Osteoblast (primary cell): ENCODE data around the gene ACACB. TPM values are rescaled to one million over a fixed set of nuclear protein-coding genes. Genes with fewer than 3 reads are reported as not detected.

Experiments used
- DNase-seq: peaks from one replicate; pipeline ENCODE4 v3.0.0; 2011; ENCODE audit warnings: low spot score, mixed read lengths; ENCODE audit not compliant: insufficient read length; ENCODE audit errors: missing footprints
- H2AFZ ChIP-seq: 2 replicates; pipeline ENCODE4 v1.6.0; 2011; ENCODE audit warnings: mild to moderate bottlenecking, low read length
- H3K27ac ChIP-seq: 2 replicates; pipeline ENCODE4 v1.5.1; 2011; ENCODE audit warnings: mild to moderate bottlenecking, low read depth, low read length, moderate library complexity
- H3K27me3 ChIP-seq: 2 replicates; pipeline ENCODE4 v1.6.0; 2012; ENCODE audit warnings: mild to moderate bottlenecking, control low read depth, inconsistent platforms, low read length, moderate library complexity; ENCODE audit not compliant: insufficient read depth
- H3K36me3 ChIP-seq: 2 replicates; pipeline ENCODE4 v1.5.1; 2011; ENCODE audit warnings: mild to moderate bottlenecking, low read length, control low read depth, moderate library complexity; ENCODE audit not compliant: insufficient read depth
- H3K4me1 ChIP-seq: 2 replicates; pipeline ENCODE4 v1.5.1; 2011; ENCODE audit warnings: mild to moderate bottlenecking, low read length, control low read depth, moderate library complexity; ENCODE audit not compliant: insufficient read depth
- H3K4me2 ChIP-seq: 2 replicates; pipeline ENCODE4 v1.6.0; 2011; ENCODE audit warnings: mild to moderate bottlenecking, low read length; ENCODE audit not compliant: insufficient read depth
- H3K4me3 ChIP-seq: fragments of 200-600 bp; sonication (generic); 3 replicates; pipeline ENCODE4 v1.5.1; 2012; ENCODE audit warnings: mild to moderate bottlenecking, low read length, inconsistent platforms; ENCODE audit not compliant: insufficient read depth
- H3K79me2 ChIP-seq: 2 replicates; pipeline ENCODE4 v1.6.0; 2012; ENCODE audit warnings: mild to moderate bottlenecking, low read length, control low read depth, inconsistent platforms; ENCODE audit not compliant: insufficient read depth
- H3K9me3 ChIP-seq: 2 replicates; pipeline ENCODE4 v1.5.1; 2011; ENCODE audit warnings: low read depth, low read length, control low read depth
- H4K20me1 ChIP-seq: 2 replicates; pipeline ENCODE4 v1.6.0; 2012; ENCODE audit warnings: mild to moderate bottlenecking, low read length, control low read depth; ENCODE audit not compliant: insufficient read depth
- CTCF ChIP-seq: IDR thresholded peaks from 2 replicates; pipeline ENCODE4 v1.5.1; 2011; ENCODE audit warnings: mild to moderate bottlenecking, low read depth, low read length, moderate library complexity; ENCODE audit errors: extremely low read depth
- total RNA-seq: library from RNA; depleted of rRNA; stranded (reverse); fragments of >200 nt; gene quantifications from 2 replicates; pipeline ENCODE4 v1.2.3, GENCODE V29; 2012

Gene ACACB
- total RNA-seq, 1 donor = 13.8 TPM

- H3K79me2 ChIP-seq = no peaks in the 10 kb centered on the region
- H3K4me3 ChIP-seq = no peak overlapping the region
- peaks cover 12% of the 10 kb centered on the region for H3K4me1 ChIP-seq
- no peaks in the 10 kb centered on the region for H3K27me3 ChIP-seq
- H3K4me2 ChIP-seq = no peak overlapping the region
- no peaks in the 10 kb centered on the region for H3K9me3 ChIP-seq
- H3K36me3 ChIP-seq = peaks cover 6% of the 10 kb centered on the region
- H3K27ac ChIP-seq = no peak overlapping the region
- H4K20me1 ChIP-seq = no peaks in the 10 kb centered on the region
- TF ChIP-seq CTCF = no peak
- H2AFZ ChIP-seq = no peak overlapping the region
- no peak for DNase-seq
Measured at GRCh38 chr12:109113661-109114321, 2.6 kb upstream of the ACACB start.

- H2AFZ ChIP-seq = no peak overlapping the region
- no peak overlapping the region for H3K4me2 ChIP-seq
- H3K4me3 ChIP-seq = no peak overlapping the region
- no peak overlapping the region for H3K27ac ChIP-seq
- H3K27me3 ChIP-seq = no peaks in the 10 kb centered on the region
- peaks cover 6% of the 10 kb centered on the region for H3K36me3 ChIP-seq
- H4K20me1 ChIP-seq = no peaks in the 10 kb centered on the region
- no peaks in the 10 kb centered on the region for H3K9me3 ChIP-seq
- DNase-seq = no peak
- no peaks in the 10 kb centered on the region for H3K79me2 ChIP-seq
- peaks cover 12% of the 10 kb centered on the region for H3K4me1 ChIP-seq
- no peak for TF ChIP-seq CTCF
Measured at GRCh38 chr12:109114644-109115043, 1.7 kb upstream of the ACACB start.

GRCh38 chr12:109115404-109115757 is 1.0 kb upstream of the ACACB start:
- Histone ChIP-seq H3K4me3 (no peak overlapping the region), H2AFZ (no peak overlapping the region), H3K4me2 (no peak overlapping the region), H4K20me1 (no peaks in the 10 kb centered on the region), H3K4me1 (peaks cover 12% of the 10 kb centered on the region), H3K27ac (no peak overlapping the region), H3K79me2 (no peaks in the 10 kb centered on the region), H3K27me3 (no peaks in the 10 kb centered on the region), H3K36me3 (no peaks in the 10 kb centered on the region), H3K9me3 (no peaks in the 10 kb centered on the region)
- no peak for DNase-seq
- TF ChIP-seq CTCF = no peak

- Histone ChIP-seq H3K36me3 (no peaks in the 10 kb centered on the region), H3K4me3 (no peak overlapping the region), H3K27ac (no peak overlapping the region), H3K79me2 (no peaks in the 10 kb centered on the region), H3K4me1 (peaks cover 3% of the 10 kb centered on the region), H3K27me3 (no peaks in the 10 kb centered on the region), H3K4me2 (no peak overlapping the region), H3K9me3 (no peaks in the 10 kb centered on the region), H4K20me1 (no peaks in the 10 kb centered on the region), H2AFZ (no peak overlapping the region)
- no peak for TF ChIP-seq CTCF
- DNase-seq = no peak
Measured at GRCh38 chr12:109116611-109116949, 193 bp downstream of the ACACB start.
